H1 (cell line): ENCODE measurements around the gene NLRP12. TPM values are rescaled to one million over a fixed set of nuclear protein-coding genes. Genes with fewer than 3 reads are reported as not detected.

Source experiments
- CTCF ChIA-PET: fragments of 300-600 bp; sonication (Branson Sonifier 250); formaldehyde crosslinking; loops from one replicate; lab custom pipeline; 2021; ENCODE audit not compliant: partially characterized antibody; lab: Charles Lee
- POLR2A ChIA-PET: fragments of 300-600 bp; sonication (Branson Sonifier 250); formaldehyde crosslinking; loops from one replicate; lab custom pipeline; 2021; ENCODE audit warnings: inconsistent platforms; ENCODE audit not compliant: partially characterized antibody; lab: Charles Lee
- DNase-seq, 2 experiments: peaks; one replicate each; pipeline versions ENCODE4 v3.0.0 to v3.0.0-alpha.2; 2010 to 2022; ENCODE audit warnings: low spot score in 2 of 2, low read depth in 1 of 2, mixed read lengths in 1 of 2
- FAIRE-seq: peaks from 2 replicates; lab custom pipeline; 2011; peaks lifted over from hg19 to GRCh38; lab: Jason Lieb, UNC
- H2AFZ ChIP-seq: 2 replicates; pipeline ENCODE4 v1.8.1; 2012; ENCODE audit warnings: low read length, inconsistent platforms
- H2AK5ac ChIP-seq: 2 replicates; pipeline ENCODE4 v1.6.1; 2013; ENCODE audit warnings: low read depth, low read length
- H2BK120ac ChIP-seq: replicated peaks from 2 replicates; pipeline ENCODE3; 2013; ENCODE audit warnings: low read depth, low read length, inconsistent platforms
- H2BK12ac ChIP-seq: 2 replicates; pipeline ENCODE4 v1.6.1; 2013; ENCODE audit warnings: low read depth, low read length
- H2BK15ac ChIP-seq: 2 replicates; pipeline ENCODE4 v1.6.1; 2013; ENCODE audit warnings: low read length
- H2BK20ac ChIP-seq: 2 replicates; pipeline ENCODE4 v1.6.1; 2013; ENCODE audit warnings: low read length
- H2BK5ac ChIP-seq: 2 replicates; pipeline ENCODE4 v1.6.1; 2013; ENCODE audit warnings: low read depth, low read length
- H3K14ac ChIP-seq: 2 replicates; pipeline ENCODE4 v1.6.1; 2013; ENCODE audit warnings: inconsistent platforms; ENCODE audit not compliant: insufficient read length
- H3K18ac ChIP-seq: 2 replicates; pipeline ENCODE4 v1.6.1; 2013; ENCODE audit warnings: low read length; ENCODE audit errors: extremely low read depth
- H3K23ac ChIP-seq: 2 replicates; pipeline ENCODE4 v1.6.1; 2013; ENCODE audit warnings: inconsistent platforms; ENCODE audit not compliant: insufficient read length
- H3K23me2 ChIP-seq: 2 replicates; pipeline ENCODE4 v1.6.1; 2013; ENCODE audit warnings: low read depth, low read length
- H3K27ac ChIP-seq: 2 replicates; pipeline ENCODE4 v1.6.1; 2011; ENCODE audit warnings: low read depth, low read length, inconsistent platforms
- H3K27me3 ChIP-seq, 4 experiments: replicated peaks in 1 of 4; 1 replicate in 1 of 4; 2 replicates in 3 of 4; pipeline versions ENCODE4 v1.6.1 to v1.8.1; 2011 to 2013; ENCODE audit warnings: low read length in 3 of 4, mild to moderate bottlenecking in 3 of 4, inconsistent platforms in 2 of 4, mixed read lengths in 2 of 4, moderate library complexity in 1 of 4; ENCODE audit not compliant: control insufficient read depth in 3 of 4, insufficient read depth in 3 of 4; ENCODE audit errors: extremely low read depth in 1 of 4
- H3K36me3 ChIP-seq, 4 experiments: 2 replicates each; pipeline versions ENCODE4 v1.6.1 to v1.8.1; 2011 to 2013; ENCODE audit warnings: mild to moderate bottlenecking in 4 of 4, low read length in 3 of 4, moderate library complexity in 2 of 4, control low read depth in 1 of 4, inconsistent platforms in 1 of 4; ENCODE audit not compliant: insufficient read depth in 4 of 4, control insufficient read depth in 2 of 4
- H3K4ac ChIP-seq: replicated peaks from 2 replicates; pipeline ENCODE3; 2013; ENCODE audit warnings: low read length, low read depth, mixed read lengths, inconsistent platforms; ENCODE audit not compliant: insufficient read length
- H3K4me1 ChIP-seq, 4 experiments: replicated peaks in 1 of 4; 1 replicate in 1 of 4; 2 replicates in 3 of 4; pipeline versions ENCODE4 v1.6.1 to v1.8.1; 2011 to 2013; ENCODE audit warnings: low read length in 3 of 4, inconsistent platforms in 2 of 4, mixed read lengths in 1 of 4; ENCODE audit not compliant: insufficient read depth in 4 of 4, control insufficient read depth in 3 of 4
- H3K4me2 ChIP-seq, 2 experiments: 2 replicates each; pipeline versions ENCODE4 v1.6.1 to v1.8.1; 2011 to 2013; ENCODE audit warnings: low read depth in 2 of 2, low read length in 2 of 2, control low read depth in 1 of 2, inconsistent platforms in 1 of 2, mild to moderate bottlenecking in 1 of 2; ENCODE audit not compliant: insufficient read depth in 1 of 2
- H3K4me3 ChIP-seq, 4 experiments: fragments of 200-600, 300-600 bp in 1 of 4; sonication (generic), shearing (Covaris generic), sonication (Bioruptor Twin) in 1 of 4; 2 replicates each; pipeline versions ENCODE4 v1.5.1 to v1.8.1; 2011 to 2016; ENCODE audit warnings: low read length in 4 of 4, low read depth in 3 of 4, control low read depth in 2 of 4, inconsistent platforms in 2 of 4, mild to moderate bottlenecking in 2 of 4, mixed read lengths in 1 of 4, moderate library complexity in 1 of 4; ENCODE audit not compliant: insufficient read depth in 2 of 4; ENCODE audit errors: extremely low read depth in 1 of 4
- H3K56ac ChIP-seq: replicated peaks from 2 replicates; pipeline ENCODE3; 2013; ENCODE audit warnings: low read depth, mild to moderate bottlenecking, mixed read lengths, low read length, inconsistent platforms; ENCODE audit not compliant: insufficient read length
- H3K79me1 ChIP-seq: 2 replicates; pipeline ENCODE4 v1.6.1; 2013; ENCODE audit warnings: low read depth, low read length, control low read depth
- H3K79me2 ChIP-seq, 2 experiments: 2 replicates each; pipeline versions ENCODE4 v1.6.1 to v1.8.1; 2012 to 2013; ENCODE audit warnings: low read length in 2 of 2, mild to moderate bottlenecking in 2 of 2, inconsistent platforms in 1 of 2; ENCODE audit not compliant: insufficient read depth in 2 of 2, control insufficient read depth in 1 of 2
- H3K9ac ChIP-seq, 4 experiments: replicated peaks in 1 of 4; 1 replicate in 1 of 4; 2 replicates in 3 of 4; pipeline versions ENCODE4 v1.6.1 to v1.8.1; 2011 to 2013; ENCODE audit warnings: low read depth in 3 of 4, low read length in 3 of 4, control low read depth in 2 of 4, mild to moderate bottlenecking in 2 of 4, moderate library complexity in 2 of 4, inconsistent platforms in 1 of 4; ENCODE audit errors: extremely low read depth in 1 of 4
- H3K9me3 ChIP-seq, 2 experiments: 2 replicates each; pipeline versions ENCODE4 v1.6.1 to v1.8.1; 2012 to 2013; ENCODE audit warnings: mild to moderate bottlenecking in 2 of 2, moderate library complexity in 2 of 2, control low read depth in 1 of 2, inconsistent platforms in 1 of 2, low read depth in 1 of 2, low read length in 1 of 2, mixed read lengths in 1 of 2; ENCODE audit not compliant: insufficient read depth in 2 of 2
- H4K20me1 ChIP-seq, 2 experiments: replicated peaks in 1 of 2; 2 replicates each; pipeline versions ENCODE3 to v1.8.1; 2011 to 2013; ENCODE audit warnings: inconsistent platforms in 2 of 2, low read length in 2 of 2, mild to moderate bottlenecking in 1 of 2; ENCODE audit not compliant: insufficient read depth in 2 of 2, control insufficient read depth in 1 of 2
- H4K5ac ChIP-seq: 2 replicates; pipeline ENCODE4 v1.6.1; 2013; ENCODE audit warnings: low read length, low read depth, mixed read lengths, inconsistent platforms; ENCODE audit not compliant: insufficient read length
- H4K8ac ChIP-seq: 2 replicates; pipeline ENCODE4 v1.8.0; 2013; ENCODE audit warnings: mild to moderate bottlenecking, moderate library complexity, low read length, inconsistent platforms; ENCODE audit not compliant: insufficient read depth; ENCODE audit errors: extremely low read depth
- H4K91ac ChIP-seq: replicated peaks from 2 replicates; pipeline ENCODE3; 2013; ENCODE audit warnings: low read length, mixed read lengths, inconsistent platforms; ENCODE audit not compliant: insufficient read length
- ASH2L ChIP-seq: fragments of 200-600, 300-600 bp; sonication (generic); IDR thresholded peaks from one replicate; pipeline ENCODE4 v1.7.1; 2017; ENCODE audit warnings: low read length
- CBX8 ChIP-seq: fragments of 300-800, 300-1000 bp; sonication (generic); IDR thresholded peaks from 2 replicates; pipeline ENCODE4 v1.7.1; 2016; ENCODE audit warnings: low read depth, low read length, borderline replicate concordance
- CTCF ChIP-seq, 3 experiments: IDR thresholded peaks; 1 replicate in 2 of 3; 2 replicates in 1 of 3; pipeline versions ENCODE4 v1.5.1 to v1.6.1; 2011; ENCODE audit warnings: low read length in 3 of 3, mild to moderate bottlenecking in 3 of 3, inconsistent platforms in 2 of 3, low read depth in 1 of 3, moderate library complexity in 1 of 3; ENCODE audit not compliant: insufficient read depth in 1 of 3; ENCODE audit errors: control extremely low read depth in 1 of 3
- EGR1 ChIP-seq: IDR thresholded peaks from 2 replicates; pipeline ENCODE4 v1.6.1; 2011; ENCODE audit warnings: low read depth, low read length, borderline replicate concordance
- EP300 ChIP-seq, 2 experiments: IDR thresholded peaks; 1 replicate in 1 of 2; 2 replicates in 1 of 2; pipeline ENCODE4 v1.6.1; 2011 to 2012; ENCODE audit warnings: low read depth in 2 of 2, low read length in 2 of 2, mild to moderate bottlenecking in 2 of 2, borderline replicate concordance in 1 of 2, inconsistent platforms in 1 of 2, moderate library complexity in 1 of 2
- RBBP5 ChIP-seq: IDR thresholded peaks from 2 replicates; pipeline ENCODE4 v1.7.1; 2012; ENCODE audit warnings: low read depth, mild to moderate bottlenecking, inconsistent platforms, low read length, moderate library complexity, borderline replicate concordance
- RNF2 ChIP-seq: fragments of 200-900, 300-1000 bp; sonication (generic); IDR thresholded peaks from 2 replicates; pipeline ENCODE4 v1.7.1; 2016; ENCODE audit warnings: borderline replicate concordance, low read depth, mild to moderate bottlenecking, antibody characterized with exemption, low read length; ENCODE audit not compliant: poor library complexity, severe bottlenecking; ENCODE audit errors: missing control alignments
- RXRA ChIP-seq: IDR thresholded peaks from 2 replicates; pipeline ENCODE4 v1.6.1; 2011; ENCODE audit warnings: low read depth, mild to moderate bottlenecking, low read length, moderate library complexity; ENCODE audit not compliant: insufficient read depth
- SIRT6 ChIP-seq: IDR thresholded peaks from one replicate; pipeline ENCODE4 v1.7.1; 2012; ENCODE audit warnings: low read length, inconsistent platforms
- TEAD4 ChIP-seq: IDR thresholded peaks from 2 replicates; pipeline ENCODE4 v1.6.1; 2012; ENCODE audit warnings: low read depth, low read length, inconsistent platforms, mixed read lengths
- WGBS, 2 experiments: shearing (Covaris generic) in 1 of 2; methylation state at CpG; one replicate each; pipeline versions ENCODE4 v1.1.6 to v1.1.7; 2013 to 2015; ENCODE audit warnings: low lambda C conversion rate in 2 of 2, mixed read lengths in 2 of 2, inconsistent platforms in 1 of 2, low coverage in 1 of 2, missing lambda C conversion rate in 1 of 2; ENCODE audit not compliant: insufficient replicate concordance in 2 of 2, insufficient coverage in 1 of 2, insufficient read length in 1 of 2; ENCODE audit errors: extremely low coverage in 1 of 2, missing lambda C conversion rate in 1 of 2; 5-methylcytosine and 5-hydroxymethylcytosine counted together
- polyA plus RNA-seq, 7 experiments: library from polyadenylated mRNA; depleted of rRNA in 3 of 7; stranded (reverse) in 5 of 7; unstranded in 2 of 7; fragments of >200 nt in 5 of 7; fragments of 200-250 nt in 2 of 7; gene quantifications; 1 replicate in 5 of 7; 2 replicates in 1 of 7; 4 replicates in 1 of 7; pipeline versions ENCODE4 v1.2.1 to v1.2.3, GENCODE V29; 2011 to 2013; ENCODE audit warnings: missing spikeins in 2 of 7, mixed read lengths in 2 of 7
- total RNA-seq: library from RNA; stranded (reverse); fragmentation: NEBNext Ultra II Directional; extraction: Animal tissue kit (Norgen Biotek cat#: 25700); gene quantifications from 2 replicates; pipeline ENCODE4 v1.2.1, GENCODE V29; 2021

Gene NLRP12
- total and polyA plus RNA-seq, 2 of the 8 experiments (the other 6 are each of a cell fraction or from before 2014, with no cell fraction given), result 1.0 to 1.8 TPM

GRCh38 chr19:53780506-53780905, 43.6 kb downstream of the NLRP12 start:
- peak overlapping the region; percentile 92; the same call in 1 of the 2 replicates for H2BK12ac ChIP-seq
- H3K14ac ChIP-seq, result no peak overlapping the region
- no peaks in the 10 kb centered on the region for H3K79me2 ChIP-seq
- H3K27ac ChIP-seq, result no peak overlapping the region
- FAIRE-seq (no peak), DNase-seq (no peak)
- H2AFZ ChIP-seq, result no peak overlapping the region
- H4K5ac ChIP-seq, result no peak overlapping the region
- H3K23me2 ChIP-seq, result no peaks in the 10 kb centered on the region
- no peak overlapping the region for H3K23ac ChIP-seq
- H3K9ac ChIP-seq, result no peak overlapping the region
- H3K56ac ChIP-seq, result no peak overlapping the region
- no peak overlapping the region for H4K8ac ChIP-seq
- peaks cover 10 to 19% of the 10 kb centered on the region in 2 experiments; a peak in 3 of 4 replicates for H3K9me3 ChIP-seq
- H2BK15ac ChIP-seq, result peak overlapping the region; percentile 88; the same call in 1 of the 2 replicates
- H2BK20ac ChIP-seq, result peak overlapping the region; percentile 99; the same call in 1 of the 2 replicates
- ChIA-PET CTCF (interaction anchor here (0.9 to 2.2 kb wide), 6 partner anchors 8 to 73 kb away, joined by 3 to 9 read pairs (median 4); no protein-coding TSS in a partner anchor), POLR2A (interaction anchor here (1.7 kb wide), 1 partner anchor 87 kb away, joined by 4 read pairs; the partner anchor contains the start of gene MYADM)
- no peaks in the 10 kb centered on the region for H3K79me1 ChIP-seq
- H3K27me3 ChIP-seq, result no peaks in the 10 kb centered on the region
- H3K4me1 ChIP-seq, result peaks cover 0 to 7% (median 4%) of the 10 kb centered on the region in 4 experiments; a peak in 3 of 7 replicates
- 85% methylated on average over 1 of the region's 1 CpG; no CpG with 5 or more reads in 1 of the 2 experiments for WGBS, 2 experiments
- H2BK5ac ChIP-seq, result no peak overlapping the region; the same call in 1 of the 2 replicates
- no peak overlapping the region for H4K91ac ChIP-seq
- no peak overlapping the region for H2AK5ac ChIP-seq
- H4K20me1 ChIP-seq, result no peaks in the 10 kb centered on the region
- H3K4ac ChIP-seq, result no peak overlapping the region
- no peak overlapping the region for H3K4me3 ChIP-seq
- H3K4me2 ChIP-seq, result no peak overlapping the region
- no peaks in the 10 kb centered on the region for H3K36me3 ChIP-seq
- no peak overlapping the region for H2BK120ac ChIP-seq
- H3K18ac ChIP-seq, result peak overlapping the region; percentile 55
- TF ChIP-seq TEAD4, result no peak
- no peak for TF ChIP-seq SIRT6
- TF ChIP-seq RNF2, result no peak
- TF ChIP-seq CBX8, result no peak
- no peak for TF ChIP-seq CTCF (IDR thresholded peaks at IDR 0.05; ENCODE audit: control extremely low read depth in 1 of 3, insufficient read depth in 1 of 3, low read depth in 1 of 3, low read length in 3 of 3)
- TF ChIP-seq EP300 (IDR thresholded peaks at IDR 0.05; ENCODE audit: borderline replicate concordance in 1 of 2, low read depth in 2 of 2, low read length in 2 of 2), result no peak
- TF ChIP-seq RBBP5, result no peak
- TF ChIP-seq EGR1, result no peak
- no peak for TF ChIP-seq ASH2L
- no peak for TF ChIP-seq RXRA
